Skin of body (tissue), 3 donors: ENCODE measurements around the gene OR3A3. TPM values are rescaled to one million over a fixed set of nuclear protein-coding genes. Genes with fewer than 3 reads are reported as not detected.

ENCODE experiments used
- DNase-seq: peaks from one replicate; lab custom pipeline; 2025; lab: John Stamatoyannopoulos, UW
- small RNA-seq: library from RNA; depleted of rRNA; stranded (forward); fragments of <200 nt; gene quantifications from one replicate; pipeline ENCODE3, GENCODE V24; 2014; ENCODE audit warnings: low replicate concordance
- total RNA-seq: library from RNA; depleted of rRNA; stranded (reverse); fragments of >200 nt; gene quantifications from one replicate; pipeline ENCODE4 v1.2.3, GENCODE V29; 2014

The OR3A3 gene
- total RNA-seq, 1 donor from 2014 or later = not detected

- DNase-seq = no peak
Measured at GRCh38 chr17:3471599-3471998, 60.4 kb downstream of the OR3A3 start, which contains the start of gene SPATA22. SPATA22 (minus strand) TSS chr17:3471819; CDS start chr17:3469325, 2,494 bp downstream.

- DNase-seq = no peak
Measured at GRCh38 chr17:3472137-3472536, 61.0 kb downstream of the OR3A3 start.

Small RNA genes within 50 kb of the gene (small RNA-seq; reads per million reads assigned to genes)
- not detected for gene OR1AC1P

Other genes starting within 250 kb of the OR3A3 start
- not detected for gene OR1A2, start 213.9 kb upstream of the OR3A3 start, total RNA-seq
- not detected for gene OR1A1, start 203.7 kb upstream of the OR3A3 start, total RNA-seq
- gene OR3A1, start 113.0 kb upstream of the OR3A3 start, total RNA-seq = 0.20 TPM
- 0.30 TPM for gene OR3A2, start 25.1 kb upstream of the OR3A3 start, total RNA-seq
- not detected for gene OR1E1, start 13.0 kb upstream of the OR3A3 start, total RNA-seq
- gene OR1E2, start 22.5 kb downstream of the OR3A3 start, total RNA-seq = not detected
- 0.39 TPM for gene SPATA22, start 60.4 kb downstream of the OR3A3 start, total RNA-seq
- gene ASPA, start 64.6 kb downstream of the OR3A3 start, total RNA-seq = 5.5 TPM
- gene TRPV3, start 146.4 kb downstream of the OR3A3 start, total RNA-seq = 13.5 TPM
- 4.9 TPM for gene TRPV1, start 198.0 kb downstream of the OR3A3 start, total RNA-seq
- 10.9 TPM for gene SHPK, start 224.9 kb downstream of the OR3A3 start, total RNA-seq
- 9.1 TPM for gene CTNS, start 225.4 kb downstream of the OR3A3 start, total RNA-seq